NK-92 (cell line): Measurements from ENCODE around the gene CLEC12A.
"Not testable (repeated sequence)": the region's sequence is repeated elsewhere in the genome, so short reads cannot be mapped to it uniquely, and the experiment has no call there.

ENCODE experiments used
- DNase-seq: peaks from one replicate; lab custom pipeline; 2025; ENCODE audit not compliant: unreplicated experiment; lab: John Stamatoyannopoulos, UW

The CLEC12A gene

GRCh38 chr12:9961901-9962300 is 9.3 kb upstream of the CLEC12A start:
- no peak for DNase-seq

DNA sequence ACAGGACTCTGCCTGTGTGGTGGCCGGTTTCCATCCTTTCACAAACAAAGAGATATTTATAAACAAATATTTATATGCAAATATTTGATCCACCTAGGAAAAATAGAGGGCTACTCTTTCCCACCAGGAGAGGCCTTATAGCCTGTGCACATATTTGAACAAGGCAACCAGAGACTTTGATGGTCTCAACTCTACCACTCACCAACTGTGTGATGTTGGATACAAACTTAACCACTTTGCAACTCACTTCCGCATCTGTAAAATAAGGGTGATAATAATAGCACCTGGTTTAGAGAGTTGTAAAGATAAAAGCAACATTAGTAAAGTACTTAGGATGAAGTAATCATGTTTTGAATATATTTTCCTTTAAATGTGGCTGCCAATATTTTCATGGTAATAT is 1.5 kb upstream of the CLEC12A start:
- no peak for DNase-seq

DNA sequence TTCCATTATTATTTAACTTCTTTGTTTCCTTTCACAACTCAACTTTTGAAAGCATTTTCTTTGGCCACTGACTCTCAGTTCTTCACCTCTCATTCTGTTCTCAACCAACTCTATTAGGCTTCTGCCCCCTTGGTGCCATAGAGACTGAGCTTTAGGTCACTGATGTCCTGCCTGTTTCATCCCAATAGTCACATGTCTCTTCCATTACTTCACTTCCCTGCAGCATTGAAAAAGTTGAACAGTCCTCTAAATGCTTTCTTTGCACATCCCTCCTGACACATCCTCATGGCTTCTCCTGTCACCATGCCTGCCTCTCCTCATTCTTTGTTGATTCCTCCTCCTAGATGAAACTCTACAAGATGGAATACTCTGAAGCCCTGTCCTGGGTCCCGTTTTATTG is 2.7 kb downstream of the CLEC12A start:
- DNase-seq, result no peak

DNA sequence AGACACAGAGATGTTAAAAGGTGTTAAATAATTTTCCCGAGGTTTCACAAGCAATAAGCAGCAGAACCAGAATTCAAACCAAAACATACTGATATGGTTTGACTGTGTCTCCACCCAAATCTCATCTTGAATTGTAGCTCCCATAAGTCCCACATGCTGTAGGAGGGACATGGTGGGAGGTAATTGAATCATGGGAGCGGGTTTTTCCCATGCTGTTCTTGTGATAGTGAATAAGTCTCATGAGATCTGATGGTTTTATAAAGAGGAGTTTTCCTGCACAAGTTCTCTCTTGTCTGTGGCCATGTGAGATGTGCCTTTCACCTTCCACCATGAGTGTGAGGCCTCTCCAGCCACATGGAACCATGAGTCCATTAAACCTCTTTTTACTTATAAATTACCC is 3.5 kb downstream of the CLEC12A start:
- DNase-seq, result not testable (repeated sequence)

DNA sequence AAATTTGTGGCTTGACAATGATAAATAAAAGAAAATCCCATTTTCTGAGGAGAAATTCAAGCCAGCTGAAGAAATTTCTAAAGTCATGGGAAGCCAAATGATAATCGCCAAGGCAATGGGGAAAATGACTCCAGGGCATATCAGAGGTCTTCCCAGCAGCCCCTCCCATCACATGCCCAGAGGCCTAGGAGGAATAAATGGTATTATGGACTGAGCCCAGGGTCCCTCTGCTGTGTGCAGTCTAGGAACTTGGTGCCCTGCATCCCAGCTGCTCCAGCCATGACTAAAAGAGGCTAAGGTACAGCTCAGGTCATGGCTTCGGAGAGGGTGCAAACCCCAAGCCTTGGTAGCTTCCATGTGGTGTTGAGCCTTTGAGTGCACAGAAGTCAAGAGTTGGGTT is 4.4 kb downstream of the CLEC12A start:
- DNase-seq, result no peak

- not testable (repeated sequence) for DNase-seq
These were observed 5.4 kb downstream of the CLEC12A start for GRCh38 chr12:9976626-9977025.

DNA sequence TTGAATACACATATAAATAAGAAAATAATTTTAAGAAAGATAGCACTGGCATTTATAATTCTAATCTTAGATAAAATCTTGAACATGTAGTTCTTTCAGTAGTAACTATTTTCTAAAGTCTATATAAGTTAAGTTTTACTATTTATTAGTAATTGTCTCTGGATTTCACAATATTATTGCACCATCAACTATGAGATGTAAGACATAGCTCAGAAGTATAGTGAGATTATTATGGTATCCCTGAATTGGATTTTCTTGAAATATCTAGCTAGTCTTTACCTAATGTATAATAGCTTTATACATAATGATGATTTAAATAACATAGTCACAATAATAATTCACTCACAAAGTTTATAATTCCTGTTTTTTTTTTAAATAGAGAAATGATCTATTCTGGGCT is 6.7 kb downstream of the CLEC12A start:
- no peak for DNase-seq

- DNase-seq, result no peak
These were observed 8.9 kb downstream of the CLEC12A start for GRCh38 chr12:9980126-9980525.

- no peak for DNase-seq
These were observed 20.7 kb downstream of the CLEC12A start for GRCh38 chr12:9991876-9992275.

GRCh38 chr12:9992296-9992695 is 21.1 kb downstream of the CLEC12A start:
- DNase-seq, result no peak

- no peak for DNase-seq
These were observed 27.8 kb downstream of the CLEC12A start, which contains the start of gene CLEC1B for GRCh38 chr12:9999016-9999415. Gene CLEC1B (minus strand): TSS chr12:9999121. CDS start chr12:9999100, 21 bp downstream.

- DNase-seq, result no peak
These were observed 30.1 kb downstream of the CLEC12A start for GRCh38 chr12:10001171-10001776.

GRCh38 chr12:10012630-10013330 is 41.6 kb downstream of the CLEC12A start:
- DNase-seq, result no peak

- no peak for DNase-seq
These were observed 44.2 kb downstream of the CLEC12A start for GRCh38 chr12:10015450-10015849.

- DNase-seq, result no peak
These were observed 45.7 kb downstream of the CLEC12A start for GRCh38 chr12:10016881-10017280.

DNA sequence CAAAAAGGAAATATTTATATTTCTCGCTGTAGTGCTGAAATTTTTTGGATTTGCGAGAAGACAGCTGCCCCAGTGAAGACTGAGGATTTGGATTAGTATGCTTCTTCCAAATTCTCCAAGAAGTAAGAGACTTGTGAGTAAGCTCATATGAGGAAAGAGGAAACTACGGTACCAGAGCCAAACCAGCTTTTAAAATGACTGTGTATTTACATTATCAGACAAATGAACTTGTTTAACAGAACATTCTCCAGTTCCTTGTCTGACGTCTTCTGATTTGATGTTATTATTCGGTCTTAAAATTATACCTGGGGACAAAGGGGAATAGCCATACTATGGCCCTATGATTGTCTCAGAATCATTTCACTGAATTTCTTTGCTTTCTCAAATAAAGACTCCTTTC is 47.2 kb downstream of the CLEC12A start:
- DNase-seq, result no peak

- no peak for DNase-seq
These were observed 50.1 kb downstream of the CLEC12A start for GRCh38 chr12:10021342-10021741.

- no peak for DNase-seq
These were observed 54.0 kb downstream of the CLEC12A start for GRCh38 chr12:10025236-10025635.

DNA sequence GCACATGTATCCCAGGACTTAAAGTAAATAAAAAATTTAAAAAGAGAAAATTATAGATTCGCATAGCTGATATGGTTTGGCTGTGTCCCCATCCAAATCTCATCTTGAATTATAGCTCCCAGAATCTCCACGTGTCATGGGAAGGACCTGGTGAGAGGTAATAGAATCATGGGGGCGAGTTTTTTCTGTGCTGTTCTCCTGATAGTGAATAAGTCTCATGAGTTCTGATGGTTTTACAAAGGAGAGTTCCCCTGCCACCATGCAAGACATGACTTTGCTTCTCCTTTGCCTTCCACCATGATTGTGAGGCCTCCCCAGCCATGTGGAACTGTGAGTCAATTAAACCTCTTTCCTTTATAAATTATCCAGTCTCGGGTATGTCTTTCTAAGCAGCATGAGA is 55.5 kb downstream of the CLEC12A start:
- DNase-seq, result not testable (repeated sequence)

GRCh38 chr12:10027311-10027710 is 56.1 kb downstream of the CLEC12A start:
- no peak for DNase-seq

DNA sequence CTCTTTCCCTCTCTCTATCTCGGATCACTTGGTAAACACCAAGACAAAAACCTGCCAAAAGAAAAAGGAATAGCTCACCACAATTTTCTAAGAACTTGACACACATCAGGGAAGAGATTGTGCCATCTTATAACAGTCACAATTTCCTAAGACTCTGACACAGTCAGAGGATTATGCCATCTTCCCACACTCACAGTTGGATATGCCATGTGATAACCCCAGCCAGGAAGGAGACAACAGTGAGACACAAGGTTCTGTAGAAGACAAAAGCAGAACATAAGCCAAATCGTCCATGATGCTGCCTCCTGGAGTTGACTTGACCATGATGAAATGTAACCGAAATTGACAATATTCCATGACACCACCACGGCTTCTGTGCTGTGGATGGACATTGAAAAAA is 56.5 kb downstream of the CLEC12A start:
- DNase-seq, result no peak

- no peak for DNase-seq
These were observed 59.2 kb downstream of the CLEC12A start, which contains the start of gene CLEC9A for GRCh38 chr12:10030446-10030845. Gene CLEC9A (plus strand): TSS chr12:10030682. CDS start chr12:10052688, 22,006 bp downstream.

- no peak for DNase-seq
These were observed 60.1 kb downstream of the CLEC12A start for GRCh38 chr12:10031321-10031720.
